ENCODE measurements around the gene CRIP1.

DNA sequence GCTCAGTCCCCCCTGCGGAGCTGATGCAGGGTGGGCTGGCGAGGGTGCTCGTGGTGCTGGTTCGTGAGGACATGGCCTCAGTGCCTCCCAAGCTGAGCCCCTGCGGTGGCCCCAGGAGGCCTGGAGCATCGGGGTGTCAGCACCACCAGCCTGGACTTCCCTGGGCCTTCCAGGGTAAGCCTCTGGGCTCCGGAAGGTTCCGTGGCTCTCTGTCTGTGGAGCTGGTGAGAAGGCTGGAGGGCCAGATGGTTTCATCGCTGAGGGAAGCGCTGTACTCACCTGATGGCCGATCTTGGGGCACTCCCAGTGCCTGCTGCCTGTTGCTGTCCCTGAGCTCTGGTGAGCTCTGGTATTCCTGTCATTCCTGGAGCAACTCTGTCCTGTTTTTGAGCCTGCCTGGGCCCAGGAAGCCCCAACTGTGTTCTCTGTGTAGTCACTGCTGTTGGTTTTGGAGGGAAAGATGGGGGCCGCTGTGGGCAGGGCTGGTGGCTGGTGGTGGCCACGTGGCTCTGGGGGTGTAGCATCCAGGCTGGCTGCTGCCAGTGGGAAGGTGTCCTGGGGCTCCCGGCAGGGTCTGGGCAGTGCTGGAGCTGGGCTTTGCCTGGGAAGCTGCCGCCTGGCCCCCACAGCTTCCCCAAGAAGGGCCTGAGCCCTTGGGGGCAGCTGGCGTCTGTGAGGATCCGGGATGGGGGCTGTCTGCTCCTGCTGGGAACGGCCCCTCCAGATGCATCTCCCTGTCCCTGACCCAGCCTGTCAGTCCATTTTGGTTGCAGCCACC, 48.8 kb upstream of the CRIP1 start:
- TF ChIP-seq POLR2AphosphoS5 (IDR thresholded peaks at IDR 0.05; ENCODE audit: borderline replicate concordance, low read depth, low read length) (no peak), EZH2 (IDR thresholded peaks at IDR 0.05) (no peak), FOXP2 (optimal IDR thresholded peaks at IDR 0.05; ENCODE audit: control extremely low read depth, extremely low read length, insufficient read depth) (no peak)

Data from SK-N-MC (cell line).